M059J (cell line): ENCODE data around the gene DNAJC21. TPM values are rescaled to one million over a fixed set of nuclear protein-coding genes. Genes with fewer than 3 reads are reported as not detected.

ENCODE experiments used
- DNase-seq: peaks from one replicate; pipeline ENCODE4 v3.0.0-alpha.2; 2012; ENCODE audit warnings: low read depth
- total RNA-seq: library from RNA; depleted of rRNA; stranded (reverse); fragments of >200 nt; shearing (Covaris generic); gene quantifications from 2 replicates; pipeline ENCODE4 v1.2.3, GENCODE V29; 2014; rRNA removed

Gene DNAJC21
- total RNA-seq, 1 experiment from 2014 or later: 38.2 TPM

DNA sequence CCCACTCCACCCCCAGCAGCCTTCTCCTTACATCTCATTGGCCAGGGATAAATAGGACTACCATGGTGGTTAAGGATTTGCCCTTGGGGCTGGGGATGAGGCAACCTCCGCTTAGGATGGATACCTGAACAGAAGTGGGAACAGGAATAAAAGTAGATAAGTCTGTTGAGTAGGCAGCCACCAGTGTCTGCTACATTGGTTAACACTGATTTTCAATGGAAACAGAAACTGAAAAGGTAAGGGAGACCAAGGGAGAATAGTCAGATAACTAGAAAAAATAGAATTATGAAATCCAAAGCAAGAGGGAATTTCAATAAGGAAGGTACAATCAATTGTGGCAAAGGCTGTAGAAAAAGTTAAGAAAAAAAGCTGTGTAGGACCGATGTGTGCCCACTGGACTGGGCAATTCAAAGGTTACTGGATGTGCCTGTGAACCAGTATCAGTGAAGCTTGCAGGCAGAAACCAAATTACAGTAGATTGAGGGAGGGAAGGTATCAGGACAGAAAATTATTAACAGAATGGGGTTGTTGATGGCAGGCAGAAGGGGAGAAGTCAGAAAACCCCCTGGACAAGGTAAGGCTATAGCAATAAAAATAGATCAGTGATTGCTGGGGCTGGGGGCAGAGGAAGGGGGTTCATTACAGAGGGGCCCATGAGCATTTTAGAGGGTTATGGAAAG, 48.7 kb downstream of the DNAJC21 start:
- no peak for DNase-seq

DNA sequence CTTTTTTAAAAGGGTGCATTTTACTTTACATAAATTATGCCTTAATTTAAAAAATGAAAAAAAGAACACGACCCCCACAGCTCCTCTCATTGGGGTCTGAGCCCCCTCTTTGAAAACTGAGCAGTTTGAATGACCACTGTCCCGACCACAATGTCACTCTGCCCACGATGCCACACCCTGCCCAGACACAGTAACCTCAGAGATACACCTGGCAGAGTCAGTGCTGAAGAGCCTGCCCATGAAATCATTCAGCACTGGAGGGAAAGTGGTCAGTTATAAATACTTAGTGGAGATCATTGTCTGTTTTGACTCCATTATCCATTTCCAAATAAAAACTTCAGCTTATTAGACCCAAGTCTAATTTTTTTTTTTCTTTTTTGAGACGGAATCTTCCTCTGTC, 49.3 kb downstream of the DNAJC21 start:
- no peak for DNase-seq

DNA sequence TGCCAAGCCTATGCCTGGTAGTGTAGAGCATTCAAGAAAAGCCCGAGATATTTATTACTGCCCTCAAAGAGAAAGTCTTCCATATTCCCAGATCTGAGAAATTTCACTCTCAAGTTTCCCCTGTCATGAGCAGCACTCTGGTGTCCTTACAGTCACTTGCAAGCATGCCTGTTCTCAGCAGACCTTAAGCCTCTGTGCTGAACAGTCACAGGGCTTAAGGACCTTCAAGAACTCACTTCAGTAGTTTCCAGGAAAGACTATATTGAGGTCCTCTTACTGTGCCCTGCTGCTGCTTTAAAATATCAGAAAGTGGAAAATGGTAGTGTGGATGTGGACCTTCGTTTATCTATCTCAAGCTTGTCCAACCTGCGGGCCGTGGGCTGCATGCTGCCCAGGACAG, 53.5 kb downstream of the DNAJC21 start:
- DNase-seq: no peak

DNA sequence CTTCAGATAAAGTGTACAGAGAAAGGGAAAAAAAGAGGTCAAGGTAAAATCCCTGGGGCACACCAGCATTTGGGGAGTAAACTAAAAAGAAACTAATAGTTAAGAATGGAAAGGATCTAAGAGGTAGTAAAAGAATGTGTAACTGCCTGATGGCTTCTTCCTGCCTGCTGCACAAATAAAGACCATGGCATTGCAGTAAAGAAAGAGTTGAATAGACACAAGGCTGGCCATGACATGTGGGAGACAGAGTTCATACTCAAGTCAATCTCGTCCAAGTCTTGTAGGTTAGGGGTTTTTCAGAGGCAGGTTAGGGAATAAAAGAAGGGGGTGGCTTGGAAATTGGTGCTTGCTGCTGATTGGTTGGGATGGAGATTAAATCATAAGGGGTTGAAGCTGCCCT, 57.6 kb downstream of the DNAJC21 start:
- no peak for DNase-seq

DNA sequence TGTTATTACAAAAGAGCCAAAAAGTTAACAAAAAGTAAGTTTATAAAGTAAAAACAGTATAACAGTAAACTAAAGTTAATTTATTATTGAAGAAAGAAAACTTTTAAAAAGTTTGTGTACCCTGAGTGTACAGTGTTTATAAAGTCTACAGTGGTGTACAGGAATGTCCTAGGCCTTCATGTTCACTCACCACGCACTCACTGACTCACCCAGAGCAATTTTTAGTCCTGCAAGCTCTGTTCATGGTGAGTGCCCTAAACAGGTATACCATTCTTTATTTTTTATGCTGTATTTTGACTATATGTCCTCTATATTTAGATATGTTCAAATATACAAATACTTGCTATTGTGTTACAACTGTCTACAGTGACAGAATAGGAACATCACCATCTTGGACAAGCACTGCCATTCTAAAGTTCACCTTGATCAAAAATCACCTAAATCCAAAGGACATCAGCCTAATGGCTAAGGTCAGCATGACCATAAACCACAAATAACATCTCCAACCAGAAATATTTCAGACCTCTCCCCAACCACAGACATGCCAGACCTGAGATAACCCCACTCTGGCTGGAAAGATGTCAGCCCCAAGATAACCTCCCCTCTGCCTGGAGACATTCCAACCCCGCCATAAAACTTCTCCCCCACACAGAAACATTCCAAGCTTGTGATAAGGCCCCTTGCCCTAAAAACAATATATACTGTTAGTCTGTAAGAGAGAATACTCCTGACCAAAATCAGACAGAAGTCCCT, 62.3 kb downstream of the DNAJC21 start:
- DNase-seq: peak; percentile 83

DNA sequence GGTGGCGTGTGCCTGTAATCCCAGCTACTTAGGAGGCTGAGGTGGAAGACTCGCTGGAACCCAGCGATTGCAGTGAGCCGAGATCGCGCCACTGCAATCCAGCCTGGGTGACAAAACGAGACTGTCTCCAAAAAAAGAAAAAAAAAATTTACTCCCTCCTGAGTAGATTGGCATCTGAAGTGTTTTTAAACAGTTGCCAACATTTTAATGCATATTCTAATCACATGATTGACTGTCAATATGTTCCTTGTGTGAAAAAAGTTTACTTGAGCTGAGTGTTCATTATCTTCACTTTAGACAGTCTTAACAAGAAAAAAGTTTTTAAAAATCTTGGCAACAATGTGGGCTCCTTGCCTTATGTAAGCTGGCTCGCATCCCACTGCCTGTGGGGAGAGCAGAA, 64.6 kb downstream of the DNAJC21 start:
- DNase-seq: no peak

DNA sequence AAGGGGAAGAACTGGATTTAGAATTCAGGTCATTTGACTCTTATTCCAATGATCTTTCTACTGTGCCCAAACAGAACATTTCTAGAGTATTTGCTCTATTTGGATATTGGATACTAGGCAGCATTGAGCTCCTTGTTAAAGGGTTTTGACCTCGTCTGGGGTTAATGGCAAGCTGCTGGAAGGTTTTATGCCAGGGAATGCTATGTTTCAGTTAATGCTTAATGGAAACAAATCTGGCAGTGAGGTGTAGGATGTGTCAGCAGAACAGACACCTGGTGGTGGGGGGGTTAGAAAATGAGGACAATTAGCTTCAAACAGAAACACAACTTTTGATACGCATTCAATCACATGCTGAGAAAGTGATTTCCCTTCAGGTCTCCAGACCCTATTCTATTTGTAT, 66.9 kb downstream of the DNAJC21 start:
- no peak for DNase-seq

DNA sequence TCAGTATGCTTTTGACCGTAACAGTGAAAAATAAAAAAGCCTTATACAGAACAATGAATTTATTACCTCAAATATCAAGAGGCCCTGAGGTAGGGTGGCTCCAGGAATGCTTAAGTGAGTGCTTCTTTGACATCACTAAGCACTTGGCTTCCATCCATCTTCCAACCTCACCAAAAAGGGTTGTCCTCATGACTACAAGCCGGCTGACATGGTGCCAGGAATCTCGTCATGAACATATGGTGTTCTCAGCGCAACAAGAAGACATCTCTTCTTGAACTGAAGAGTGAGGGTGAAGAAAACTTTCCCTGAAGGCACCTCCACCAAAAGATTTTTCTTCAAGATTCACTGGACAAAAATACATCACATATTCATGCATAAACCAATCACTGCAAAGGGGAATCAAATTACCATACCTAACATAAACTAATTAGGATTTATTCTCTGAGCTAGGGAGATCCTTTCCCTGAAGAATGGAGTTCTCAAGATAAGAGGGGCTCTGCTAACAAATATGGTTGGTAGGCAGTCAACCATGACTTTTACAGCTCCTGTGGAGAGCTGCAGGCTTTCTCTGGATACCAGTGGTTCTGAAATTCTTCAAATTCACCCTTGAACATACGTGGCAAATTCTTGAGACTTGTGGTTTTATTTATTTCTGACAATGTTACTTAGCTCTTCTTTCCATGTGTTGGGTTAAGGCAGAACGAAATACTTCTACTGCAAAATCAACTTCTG, 68.9 kb downstream of the DNAJC21 start:
- peak; percentile 55 for DNase-seq

DNA sequence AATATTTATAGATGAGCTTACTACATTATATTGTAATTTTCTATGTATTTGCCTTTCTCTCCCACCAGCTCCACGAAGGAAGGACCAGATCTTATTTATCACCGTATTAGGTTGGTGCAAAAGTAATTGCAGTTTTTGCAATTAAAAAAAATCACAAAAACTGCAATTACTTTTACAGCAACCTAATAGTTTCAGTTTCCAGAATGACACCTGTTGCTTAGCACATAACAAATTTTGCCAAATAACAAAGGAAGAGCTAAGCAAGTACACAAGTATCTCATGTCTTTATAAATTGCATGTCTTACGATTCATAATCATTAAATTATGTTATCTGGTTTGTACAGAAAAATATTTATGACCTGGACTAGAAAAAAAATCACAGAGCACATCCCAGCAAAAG, 72.5 kb downstream of the DNAJC21 start:
- no peak for DNase-seq

DNA sequence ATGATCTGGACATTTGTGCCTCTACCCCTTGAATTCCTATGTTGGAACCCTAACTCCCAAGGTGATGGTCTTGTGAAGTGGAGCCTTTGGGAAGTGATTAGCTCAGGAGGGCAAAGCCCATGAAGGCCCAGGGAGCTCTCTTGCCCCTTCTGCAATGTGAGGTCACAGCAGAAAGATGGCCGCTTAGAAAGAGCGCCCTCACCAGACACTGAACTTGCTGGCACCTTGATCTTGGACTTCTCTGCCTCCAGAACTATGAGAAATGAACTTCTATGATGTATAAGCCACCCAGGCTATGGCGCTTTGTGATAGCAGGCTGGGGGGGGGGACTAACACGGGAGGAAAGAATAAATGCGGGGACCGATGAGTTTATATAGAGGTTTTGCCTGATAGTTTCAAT, 73.1 kb downstream of the DNAJC21 start:
- no peak for DNase-seq

DNA sequence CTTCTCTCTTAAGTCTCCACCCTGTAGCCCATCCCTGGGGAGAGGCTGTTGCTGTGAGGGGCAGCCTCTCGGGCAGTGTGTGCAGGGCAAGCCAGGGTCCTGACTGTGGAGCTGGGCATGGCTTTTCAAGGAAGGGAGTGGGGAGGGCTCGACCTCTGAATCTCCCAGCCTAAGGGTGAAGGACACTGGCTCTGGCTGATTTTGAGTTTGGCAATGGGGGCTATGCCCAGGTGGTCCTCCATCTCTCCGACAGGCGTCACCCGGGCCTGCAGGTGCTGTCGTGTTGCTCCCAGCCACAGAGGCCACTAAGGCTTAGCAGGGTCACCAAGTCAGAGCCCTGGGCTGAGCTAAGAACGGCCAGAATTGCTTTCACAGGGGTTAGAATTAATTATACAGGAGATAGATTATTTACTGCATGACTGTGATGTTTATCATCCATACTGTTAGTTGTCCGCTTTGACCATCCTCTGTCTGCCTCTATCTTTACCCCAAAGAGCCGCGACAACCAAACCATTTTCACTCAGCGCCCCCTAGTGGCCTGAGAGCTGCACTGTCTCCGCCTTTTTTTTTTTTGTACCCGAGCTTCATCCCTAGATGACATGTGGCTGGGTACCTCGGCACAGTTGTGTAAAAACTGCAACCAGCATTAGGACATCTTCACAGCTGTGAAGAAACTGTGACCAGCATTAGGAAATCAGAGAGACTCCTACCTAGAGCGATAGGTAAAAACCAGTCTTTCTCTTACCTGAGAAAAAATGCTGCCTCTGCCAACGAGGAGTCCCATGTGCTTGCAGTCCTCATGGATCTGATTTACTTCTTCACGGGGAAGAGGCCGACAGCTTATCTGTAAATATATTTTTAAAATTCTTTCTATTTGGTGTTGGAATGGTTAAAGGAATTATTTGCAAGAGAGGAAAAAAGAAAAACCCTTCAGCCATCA, 73.9 kb downstream of the DNAJC21 start:
- peak; percentile 73 for DNase-seq

DNA sequence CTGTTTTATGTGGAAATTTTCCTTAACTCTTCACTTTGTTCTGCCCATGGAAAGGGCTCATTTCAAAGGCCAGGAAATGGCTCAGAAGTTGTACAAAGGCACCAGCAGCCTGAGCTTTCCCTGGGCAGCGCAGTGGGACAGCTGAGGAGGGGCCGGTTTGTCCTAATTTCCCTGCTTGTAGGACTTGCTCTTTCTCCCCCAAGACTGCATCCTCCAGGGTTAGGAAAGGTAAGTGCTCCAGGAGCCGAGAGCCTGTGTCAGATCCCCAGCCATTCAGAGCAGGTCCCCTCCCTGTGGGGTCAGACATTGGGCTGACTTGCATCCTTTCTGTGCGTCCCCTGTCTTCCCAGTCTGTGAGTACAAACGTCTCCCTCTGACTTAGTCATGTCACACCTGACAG, 74.8 kb downstream of the DNAJC21 start:
- DNase-seq: no peak

DNA sequence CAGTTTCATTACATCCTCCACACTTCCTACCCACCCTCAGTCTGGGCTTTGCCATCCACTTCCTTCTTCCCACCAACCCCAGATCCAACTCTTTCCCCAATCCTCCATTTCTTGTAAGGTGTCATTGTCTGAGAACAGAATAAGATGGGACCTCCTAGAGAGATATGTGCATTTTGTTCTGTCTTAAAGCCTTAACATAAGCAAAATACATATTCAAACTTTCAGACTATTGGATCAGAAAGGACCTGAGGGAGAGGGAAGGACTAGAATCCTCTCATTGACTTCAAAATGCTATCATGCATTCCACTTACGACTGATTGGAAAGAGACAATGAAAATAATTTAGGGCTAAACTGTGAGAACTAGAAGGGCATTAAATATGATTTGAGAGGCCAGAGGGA, 75.4 kb downstream of the DNAJC21 start:
- DNase-seq: no peak

Other genes starting within 250 kb of the DNAJC21 start
- gene TTC23L, start 90.4 kb upstream of the DNAJC21 start, total RNA-seq: not detected in 2 replicates
- gene RAD1, start 14.1 kb upstream of the DNAJC21 start, total RNA-seq: 69.2 and 71.1 TPM in 2 replicates
- gene BRIX1, start 13.8 kb upstream of the DNAJC21 start, total RNA-seq: 64.4 and 77.6 TPM in 2 replicates
- gene AGXT2, start 118.4 kb downstream of the DNAJC21 start, total RNA-seq: 0.07 TPM in 1 of 2 replicates, not detected in the other